GM19240 (cell line): ENCODE results near the gene PICK1.

Experiments
- DNase-seq: peaks from one replicate; pipeline ENCODE4 v3.0.0; 2011; ENCODE audit warnings: low spot score; ENCODE audit not compliant: insufficient read length

PICK1 gene

GRCh38 chr22:38056969-38057891 lies at the start of gene PICK1:
PICK1 (plus strand) TSS chr22:38057404; CDS start chr22:38057810, 406 bp downstream.
- DNase-seq, result peak; percentile 91

GRCh38 chr22:38009000-38009806 lies 48.0 kb upstream of the PICK1 start:
- no peak for DNase-seq

DNA sequence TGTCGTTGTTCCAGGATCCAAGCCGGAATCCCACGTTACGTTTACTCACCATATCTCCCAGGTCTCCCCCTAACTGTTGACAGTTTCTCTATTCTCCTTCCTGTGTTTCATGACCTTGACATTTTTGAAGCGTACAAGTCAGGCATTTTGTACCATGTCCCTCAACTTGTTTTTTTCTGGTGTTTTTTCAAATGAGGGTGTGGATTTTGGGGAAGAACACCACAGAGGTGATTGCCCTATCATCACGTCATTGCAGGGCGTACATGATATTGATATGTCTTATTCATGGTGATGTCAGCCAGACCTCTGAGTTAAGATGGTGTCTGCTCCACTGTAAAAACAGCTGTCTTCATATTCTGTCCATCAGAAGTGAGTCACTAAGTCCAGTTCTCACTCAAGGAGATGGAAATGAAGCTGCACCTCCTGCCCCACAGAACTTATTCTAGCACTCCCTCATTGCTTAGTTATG lies 44.6 kb upstream of the PICK1 start:
- DNase-seq, result no peak

- no peak for DNase-seq
Measured at GRCh38 chr22:38014083-38014482, 43.1 kb upstream of the PICK1 start.

DNA sequence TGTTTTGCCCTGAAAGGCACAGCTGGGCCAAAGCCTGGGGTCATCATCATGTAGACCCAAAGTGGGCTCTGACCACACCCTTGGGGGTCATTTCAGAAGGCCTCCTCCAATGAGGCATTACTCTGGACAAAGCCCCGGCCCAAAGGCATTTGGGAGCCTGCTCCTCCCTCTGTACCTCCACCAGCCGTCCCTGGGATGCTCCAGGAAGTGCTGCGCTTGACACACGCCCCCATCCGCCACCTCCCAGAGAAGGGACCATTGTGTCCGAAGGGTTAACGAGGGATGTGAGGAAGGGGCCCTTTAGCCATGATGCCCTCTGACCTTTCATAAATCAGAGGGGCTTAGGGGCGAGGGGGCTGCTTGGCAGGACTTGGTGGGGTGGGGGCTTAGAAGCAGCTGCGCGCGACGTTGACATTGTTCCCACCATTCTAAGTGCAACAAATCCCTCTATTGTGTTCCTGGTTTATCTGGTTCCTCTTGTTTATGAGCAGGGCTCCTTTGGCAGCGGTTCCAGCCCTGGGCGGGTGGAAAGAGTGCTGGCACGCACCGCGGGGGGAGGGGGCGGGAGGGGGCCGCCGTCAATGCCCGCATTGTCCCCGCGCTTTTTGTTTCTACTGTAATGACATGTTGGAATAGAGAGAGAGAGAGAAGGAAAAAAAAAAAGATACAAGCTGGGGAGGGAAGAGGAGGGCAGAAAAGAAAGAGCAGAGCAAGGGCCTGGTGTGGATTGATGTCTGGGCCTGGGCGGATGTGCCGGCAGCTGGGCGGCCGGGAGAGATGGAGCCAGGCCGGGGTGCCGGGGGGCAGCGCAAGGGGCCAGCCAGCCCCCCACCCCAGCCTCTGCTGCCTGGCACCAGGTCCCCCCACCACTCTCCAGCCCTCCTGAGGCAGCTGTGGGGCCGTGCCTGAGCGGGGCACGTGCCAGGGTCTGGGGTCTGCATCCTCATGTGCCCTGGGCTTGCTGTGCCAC lies 40.7 kb upstream of the PICK1 start:
- no peak for DNase-seq

- no peak for DNase-seq
Measured at GRCh38 chr22:38017272-38017920, 39.8 kb upstream of the PICK1 start.

DNA sequence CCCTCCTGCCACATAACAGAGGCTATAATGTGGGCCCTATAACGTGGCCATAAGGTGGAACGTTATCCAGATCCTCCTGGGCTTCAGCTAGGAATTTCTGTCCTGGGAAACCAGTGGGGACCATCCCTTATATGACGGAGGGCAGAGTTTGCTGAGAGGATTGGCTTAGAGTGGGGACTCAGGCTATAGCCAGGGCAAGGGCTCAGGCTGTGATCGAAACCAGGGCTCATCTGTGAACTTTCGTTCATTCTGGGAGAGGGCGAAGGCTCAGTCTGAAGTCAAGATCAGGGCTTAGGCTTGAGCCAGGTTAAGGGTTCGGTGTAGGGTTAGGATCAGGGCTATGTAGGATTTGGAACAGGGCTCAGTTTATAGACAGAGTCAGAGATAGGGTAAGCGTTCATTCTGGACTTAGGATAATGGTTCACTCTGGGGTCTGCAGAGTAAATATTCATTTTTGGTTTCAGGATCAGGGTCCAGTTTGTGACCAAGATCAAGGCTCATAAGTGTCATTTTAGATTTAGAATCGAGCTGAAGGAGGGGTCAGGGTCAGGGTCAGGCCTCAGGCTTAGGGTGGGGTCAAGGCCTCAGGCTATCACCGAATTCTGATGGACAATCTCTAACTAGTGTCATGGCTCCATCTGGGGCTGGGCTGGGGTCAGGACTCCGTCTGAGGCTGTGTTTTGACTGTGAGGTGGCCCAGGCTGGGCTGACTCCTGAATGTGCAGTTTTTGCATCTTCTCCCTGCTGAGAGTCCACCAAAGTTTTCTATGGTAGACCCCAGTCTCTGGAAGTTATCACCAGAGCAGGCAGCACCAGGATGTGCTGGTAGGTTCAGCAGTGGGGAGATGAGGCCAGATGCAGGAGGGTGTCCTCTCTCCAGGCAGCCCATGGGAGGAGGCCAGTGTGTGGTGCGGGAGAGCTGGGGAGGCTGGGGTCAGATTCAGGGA lies 39.0 kb upstream of the PICK1 start:
- no peak for DNase-seq

DNA sequence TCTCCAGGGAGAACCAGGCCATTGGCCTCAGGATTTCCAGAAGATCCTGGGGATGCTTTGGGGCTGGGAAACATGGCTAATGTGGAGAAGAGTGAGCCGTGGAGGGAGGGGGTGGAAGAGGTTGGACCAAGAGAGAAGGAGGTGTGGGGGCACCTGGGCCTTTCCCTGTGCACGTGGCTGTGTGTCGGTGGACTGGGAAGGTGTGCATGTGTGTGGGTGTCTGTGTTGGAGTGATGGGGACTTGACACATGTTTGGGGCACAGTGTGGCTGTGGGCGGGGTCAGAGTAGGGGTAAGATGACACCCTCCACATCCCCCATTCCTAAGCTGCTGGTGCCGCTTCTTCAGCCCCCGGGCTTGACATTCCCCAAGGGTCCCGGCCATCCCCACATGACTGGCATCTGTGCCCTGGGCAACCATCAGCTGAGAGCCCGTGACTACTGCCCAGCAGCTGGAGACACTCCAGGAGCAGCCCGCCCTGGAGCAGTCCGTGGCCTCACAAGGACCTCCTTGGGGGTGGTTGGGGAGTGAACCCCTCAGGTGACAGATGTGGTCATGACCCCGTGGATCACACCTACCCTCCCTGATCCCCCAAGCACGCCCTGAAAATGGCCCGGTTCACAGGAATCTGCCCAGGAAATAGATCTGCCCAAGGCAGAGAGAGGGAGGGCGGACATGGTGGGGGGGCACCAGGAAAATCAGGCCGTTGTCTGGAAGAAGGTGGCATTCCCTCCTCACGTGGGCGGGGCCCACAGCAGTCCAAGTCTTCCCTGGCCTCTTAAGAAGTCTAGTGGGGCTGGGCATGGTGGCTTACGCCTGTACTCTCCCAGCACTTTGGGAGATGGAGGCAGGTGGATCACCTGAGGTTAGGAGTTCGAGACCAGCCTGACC lies 38.0 kb upstream of the PICK1 start:
- DNase-seq, result no peak

- no peak for DNase-seq
Measured at GRCh38 chr22:38021206-38021605, 36.0 kb upstream of the PICK1 start.

- no peak for DNase-seq
Measured at GRCh38 chr22:38023045-38023444, 34.2 kb upstream of the PICK1 start.

- no peak for DNase-seq
Measured at GRCh38 chr22:38025514-38025913, 31.7 kb upstream of the PICK1 start.

GRCh38 chr22:38026130-38027111 lies 30.8 kb upstream of the PICK1 start:
- no peak for DNase-seq

DNA sequence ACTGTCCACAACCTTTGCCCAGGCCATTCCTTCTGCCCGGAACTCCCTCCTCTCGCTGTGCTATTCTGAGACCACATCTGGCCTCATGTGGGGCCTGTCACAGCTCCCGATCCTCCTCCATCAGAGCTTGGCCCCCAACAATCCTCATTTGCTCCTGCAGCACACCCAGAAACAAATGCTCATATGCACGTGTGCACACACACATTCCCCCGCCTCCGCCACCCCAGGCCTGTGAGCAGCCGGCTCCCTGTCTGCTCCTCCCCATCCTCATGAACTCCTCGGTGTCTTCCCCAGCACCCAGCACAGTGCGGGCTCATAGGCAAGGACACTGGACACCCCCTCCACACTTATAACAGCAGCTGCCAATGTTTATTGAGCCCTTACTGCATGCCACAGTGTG lies 29.7 kb upstream of the PICK1 start:
- DNase-seq, result no peak

- DNase-seq, result no peak
Measured at GRCh38 chr22:38028344-38029130, 28.7 kb upstream of the PICK1 start.

GRCh38 chr22:38029370-38029769 lies 27.8 kb upstream of the PICK1 start:
- DNase-seq, result no peak

DNA sequence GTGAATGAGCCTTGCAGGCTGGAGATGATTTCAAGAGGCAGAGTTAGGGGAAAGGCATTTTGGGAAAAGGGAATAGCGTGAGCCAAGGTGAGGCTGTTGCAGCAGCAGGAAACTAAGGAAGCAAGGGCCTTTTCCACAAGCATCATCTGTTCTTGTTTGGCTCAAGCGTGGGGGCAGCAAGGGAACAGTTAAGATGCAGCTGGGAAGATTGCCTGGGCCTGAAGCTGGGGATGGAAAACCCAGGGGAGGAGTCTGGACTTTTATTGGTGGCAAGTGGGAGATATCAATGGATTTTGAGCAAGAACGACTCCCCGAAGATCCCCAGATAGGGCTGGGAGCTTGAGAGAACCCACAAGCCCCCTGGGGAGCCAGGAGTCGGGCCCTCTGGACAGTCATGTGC lies 27.3 kb upstream of the PICK1 start:
- no peak for DNase-seq
